ENCODE results near the gene CTSV.
"Not testable (repeated sequence)": the region's sequence is repeated elsewhere in the genome, so short reads cannot be mapped to it uniquely, and the experiment has no call there.

DNA sequence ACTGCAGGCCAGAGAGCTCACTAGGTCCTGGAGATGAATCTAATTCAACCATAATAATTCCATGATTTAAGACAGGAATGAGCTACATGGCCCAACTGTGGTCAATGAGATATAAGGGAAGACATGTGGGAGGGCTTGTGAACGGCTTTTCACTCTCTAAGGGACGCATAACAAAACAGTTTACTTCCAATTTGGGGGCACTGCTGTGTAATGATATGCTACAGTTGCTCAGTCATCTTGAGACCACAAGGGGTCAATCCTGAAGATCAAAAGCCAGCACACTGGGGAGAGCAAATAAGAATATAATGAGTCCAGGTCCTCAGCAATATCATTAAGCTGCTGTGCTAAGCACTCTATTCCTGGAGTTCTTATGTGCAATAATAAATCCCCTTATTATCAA, 46.6 kb downstream of the CTSV start:
- not testable (repeated sequence) for TF ChIP-seq POLR2A, POLR2AphosphoS5 (IDR thresholded peaks at IDR 0.05)
- TF ChIP-seq, protein P1, sequence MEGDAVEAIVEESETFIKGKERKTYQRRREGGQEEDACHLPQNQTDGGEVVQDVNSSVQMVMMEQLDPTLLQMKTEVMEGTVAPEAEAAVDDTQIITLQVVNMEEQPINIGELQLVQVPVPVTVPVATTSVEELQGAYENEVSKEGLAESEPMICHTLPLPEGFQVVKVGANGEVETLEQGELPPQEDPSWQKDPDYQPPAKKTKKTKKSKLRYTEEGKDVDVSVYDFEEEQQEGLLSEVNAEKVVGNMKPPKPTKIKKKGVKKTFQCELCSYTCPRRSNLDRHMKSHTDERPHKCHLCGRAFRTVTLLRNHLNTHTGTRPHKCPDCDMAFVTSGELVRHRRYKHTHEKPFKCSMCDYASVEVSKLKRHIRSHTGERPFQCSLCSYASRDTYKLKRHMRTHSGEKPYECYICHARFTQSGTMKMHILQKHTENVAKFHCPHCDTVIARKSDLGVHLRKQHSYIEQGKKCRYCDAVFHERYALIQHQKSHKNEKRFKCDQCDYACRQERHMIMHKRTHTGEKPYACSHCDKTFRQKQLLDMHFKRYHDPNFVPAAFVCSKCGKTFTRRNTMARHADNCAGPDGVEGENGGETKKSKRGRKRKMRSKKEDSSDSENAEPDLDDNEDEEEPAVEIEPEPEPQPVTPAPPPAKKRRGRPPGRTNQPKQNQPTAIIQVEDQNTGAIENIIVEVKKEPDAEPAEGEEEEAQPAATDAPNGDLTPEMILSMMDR (IDR thresholded peaks at IDR 0.05), result not testable (repeated sequence)
